Right renal pelvis (tissue), 4 donors: ENCODE results near the gene OR5C1. TPM values are rescaled to one million over a fixed set of nuclear protein-coding genes. Genes with fewer than 3 reads are reported as not detected.

Experiments used
- polyA plus RNA-seq, 4 donors: library from polyadenylated mRNA; unstranded; fragments of 120-200 nt; gene quantifications; one replicate each; pipeline ENCODE4 v1.2.1, GENCODE V29; 2013; ENCODE audit not compliant: insufficient read length in 4 of 4

OR5C1 gene
- polyA plus RNA-seq, 4 donors: 0.05 TPM; not detected in 3

Other genes with a start within 250 kb of the OR5C1 start
- not detected for gene OR1N2, start 235.8 kb upstream of the OR5C1 start, polyA plus RNA-seq
- gene OR1L8, start 205.5 kb upstream of the OR5C1 start, polyA plus RNA-seq: under 1 TPM; 0.17 to 0.30 (median 0.20) TPM
- not detected for gene OR1Q1, start 174.2 kb upstream of the OR5C1 start, polyA plus RNA-seq
- not detected for gene OR1B1, start 131.3 kb upstream of the OR5C1 start, polyA plus RNA-seq
- gene OR1L1, start 127.2 kb upstream of the OR5C1 start, polyA plus RNA-seq: not detected
- gene OR1L3, start 113.8 kb upstream of the OR5C1 start, polyA plus RNA-seq: not detected
- gene OR1L4, start 64.9 kb upstream of the OR5C1 start, polyA plus RNA-seq: not detected
- gene OR1L6, start 46.6 kb upstream of the OR5C1 start, polyA plus RNA-seq: not detected
- gene OR1K1, start 11.2 kb downstream of the OR5C1 start, polyA plus RNA-seq: not detected
- gene PDCL, start 39.7 kb downstream of the OR5C1 start, polyA plus RNA-seq: 10 to 100 TPM; 31.6 to 36.4 (median 35.5) TPM
- 10 to 100 TPM; 38.0 to 46.9 (median 46.1) TPM for gene RC3H2, start 116.4 kb downstream of the OR5C1 start, polyA plus RNA-seq
- gene ZBTB6, start 124.4 kb downstream of the OR5C1 start, polyA plus RNA-seq: 10 to 100 TPM; 13.3 to 18.1 (median 17.3) TPM
- gene ZBTB26, start 142.6 kb downstream of the OR5C1 start, polyA plus RNA-seq: 10 to 100 TPM; 18.2 to 23.8 (median 22.6) TPM
- 10 to 100 TPM; 57.6 to 69.7 (median 64.0) TPM for gene RABGAP1, start 152.1 kb downstream of the OR5C1 start, polyA plus RNA-seq
- gene GPR21, start 244.7 kb downstream of the OR5C1 start, polyA plus RNA-seq: under 1 TPM in 3 of 4 donors, not detected in 1; 0.44 to 0.80 (median 0.66) TPM